Nucleus accumbens (tissue), 56 donors: ENCODE data around the gene CMTM2.
"Not testable (repeated sequence)": the region's sequence is repeated elsewhere in the genome, so short reads cannot be mapped to it uniquely, and the experiment has no call there.

Source experiments
- DNase-seq, 56 donors: peaks; one replicate each; lab custom pipeline; 2025; lab: John Stamatoyannopoulos, UW

CMTM2 gene

GRCh38 chr16:66552286-66553177 lies 26.7 kb upstream of the CMTM2 start, which contains the start of gene CKLF:
TSS of gene CKLF (plus strand) at chr16:66552576. CDS start at chr16:66552716, 140 bp downstream.
- peak in 54 of 56 donors; percentile 35 to 93 (median 82) for DNase-seq

- no peak for DNase-seq
These were observed 26.0 kb upstream of the CMTM2 start for GRCh38 chr16:66553223-66553622.

GRCh38 chr16:66554021-66554420 lies 25.2 kb upstream of the CMTM2 start:
- DNase-seq = no peak

- DNase-seq = no peak
These were observed 24.8 kb upstream of the CMTM2 start for GRCh38 chr16:66554495-66554894.

- DNase-seq = no peak
These were observed 19.2 kb upstream of the CMTM2 start for GRCh38 chr16:66560107-66560506.

GRCh38 chr16:66561381-66562080 lies 17.7 kb upstream of the CMTM2 start:
- DNase-seq = no peak

GRCh38 chr16:66562409-66562808 lies 16.9 kb upstream of the CMTM2 start:
- DNase-seq = no peak

- DNase-seq = no peak
These were observed 16.3 kb upstream of the CMTM2 start for GRCh38 chr16:66562986-66563385.

- no peak for DNase-seq
These were observed 15.5 kb upstream of the CMTM2 start for GRCh38 chr16:66563574-66564334.

GRCh38 chr16:66566051-66566901 lies 13.0 kb upstream of the CMTM2 start, which contains the start of gene CMTM1:
TSS of gene CMTM1 (plus strand) at chr16:66566439. CDS start at chr16:66566514, 75 bp downstream.
- DNase-seq = no peak

- not testable (repeated sequence) for DNase-seq
These were observed 12.0 kb upstream of the CMTM2 start for GRCh38 chr16:66567270-66567669.

- no peak for DNase-seq
These were observed 10.9 kb upstream of the CMTM2 start for GRCh38 chr16:66568355-66568754.

GRCh38 chr16:66569131-66569530 lies 10.1 kb upstream of the CMTM2 start:
- DNase-seq = no peak

GRCh38 chr16:66569827-66570405 lies 9.3 kb upstream of the CMTM2 start:
- no peak for DNase-seq

- no peak for DNase-seq
These were observed 6.9 kb upstream of the CMTM2 start for GRCh38 chr16:66572356-66572755.

- no peak for DNase-seq
These were observed 5.2 kb upstream of the CMTM2 start for GRCh38 chr16:66574081-66574480.

GRCh38 chr16:66574531-66574930 lies 4.7 kb upstream of the CMTM2 start:
- no peak for DNase-seq

- DNase-seq = no peak
These were observed 4.2 kb upstream of the CMTM2 start for GRCh38 chr16:66575060-66575459.

- no peak for DNase-seq
These were observed 3.0 kb upstream of the CMTM2 start for GRCh38 chr16:66576296-66576695.
